Neural cell (in vitro differentiated cells): Measurements from ENCODE around the gene NEURL2.
"Not testable (repeated sequence)": the region's sequence is repeated elsewhere in the genome, so short reads cannot be mapped to it uniquely, and the experiment has no call there.

Source experiments
- CTCF ChIP-seq: fragments of 450-650 bp; IDR thresholded peaks from 2 replicates; pipeline ENCODE4 v1.5.1; 2014; ENCODE audit warnings: antibody characterized with exemption, mild to moderate bottlenecking, moderate library complexity; ENCODE audit not compliant: poor library complexity, severe bottlenecking
- EP300 ChIP-seq: fragments of 450-650 bp; conservative IDR thresholded peaks from 2 replicates; pipeline ENCODE4 v1.6.1; 2014; ENCODE audit warnings: antibody characterized with exemption, mild to moderate bottlenecking, moderate library complexity; ENCODE audit not compliant: poor library complexity, severe bottlenecking
- EZH2 ChIP-seq: fragments of 200-600, 300-800 bp; shearing (Covaris generic), sonication (generic); IDR thresholded peaks from 2 replicates; pipeline ENCODE4 v1.6.1; 2014; ENCODE audit warnings: antibody characterized with exemption, low read length, borderline replicate concordance, mild to moderate bottlenecking; ENCODE audit not compliant: insufficient read depth, poor library complexity, severe bottlenecking
- MXI1 ChIP-seq: fragments of 450-650 bp; conservative IDR thresholded peaks from 2 replicates; pipeline ENCODE4 v1.6.1; 2014; ENCODE audit warnings: antibody characterized with exemption, mild to moderate bottlenecking; ENCODE audit not compliant: poor library complexity, severe bottlenecking
- POLR2AphosphoS5 ChIP-seq: IDR thresholded peaks from 2 replicates; pipeline ENCODE4 v1.6.1; 2012
- RAD21 ChIP-seq: fragments of 450-650 bp; conservative IDR thresholded peaks from 2 replicates; pipeline ENCODE4 v1.6.1; 2014; ENCODE audit warnings: antibody characterized with exemption, mild to moderate bottlenecking, moderate library complexity
- REST ChIP-seq: IDR thresholded peaks from 2 replicates; pipeline ENCODE4 v1.6.1; 2012; ENCODE audit warnings: borderline replicate concordance
- SMC3 ChIP-seq: fragments of 450-650 bp; conservative IDR thresholded peaks from 2 replicates; pipeline ENCODE4 v1.6.1; 2014; ENCODE audit warnings: antibody characterized with exemption, mild to moderate bottlenecking, moderate library complexity; ENCODE audit not compliant: poor library complexity

- not testable (repeated sequence) for TF ChIP-seq CTCF, POLR2AphosphoS5, EZH2, MXI1, EP300, RAD21, REST, SMC3
Measured at GRCh38 chr20:45874104-45874481, 16.9 kb downstream of the NEURL2 start.
